Heart left ventricle (tissue), 13 donors: ENCODE data around the gene YIF1B.

Experiments
- POLR2A ChIP-seq, 2 donors: fragments of 450-650 bp; IDR thresholded peaks; one replicate each; pipeline ENCODE4 v1.6.1; 2017; ENCODE audit warnings: antibody characterized with exemption in 2 of 2, mild to moderate bottlenecking in 2 of 2, moderate library complexity in 2 of 2
- TF ChIP-seq, protein P1 (sequence below), 12 donors: fragments of 200-600 bp; sonication (generic) in 4 of 12; IDR thresholded peaks; one replicate each; pipeline versions ENCODE4 v1.5.0 to v1.8.0; 2018 to 2022; ENCODE audit warnings: antibody characterized with exemption in 12 of 12, mild to moderate bottlenecking in 5 of 12
- donor health status: ischemic (EF 13 %, LVEDD 7.1; RV severe dilation, severe dysfunction).
- donor health status: DM: no; HTN: yes; CAD: no.
- donor health status: DM: no; HTN: no; CAD: no.
- donor health status: ischemic (EF 25% LVEDD 6.9; RV normal size, moderate dysfunction).
- donor health status: ischemic (EF 25% LVEDD 5.7; RV mildly dilated, moderate dysfunction).
- donor health status: ischemic (EF 35%, LVEDD 5.7; RV mildly dilated, moderate dysfunction).
- donor health status: nonischemic (EF 11% LVEDD 7.7; RV severe dilation, severe dysfunction).
- donor health status: DM: yes; HTN: yes; CAD: no.
- donor health status: PGD.
- donor health status: ischemic (EF 29% LVEDD 5.4; RV normal size, mild dysfunction).
- donor health status: nonischemic (EF 23%, LVEDD 6.1; RV moderate dilation, normal function).

DNA sequence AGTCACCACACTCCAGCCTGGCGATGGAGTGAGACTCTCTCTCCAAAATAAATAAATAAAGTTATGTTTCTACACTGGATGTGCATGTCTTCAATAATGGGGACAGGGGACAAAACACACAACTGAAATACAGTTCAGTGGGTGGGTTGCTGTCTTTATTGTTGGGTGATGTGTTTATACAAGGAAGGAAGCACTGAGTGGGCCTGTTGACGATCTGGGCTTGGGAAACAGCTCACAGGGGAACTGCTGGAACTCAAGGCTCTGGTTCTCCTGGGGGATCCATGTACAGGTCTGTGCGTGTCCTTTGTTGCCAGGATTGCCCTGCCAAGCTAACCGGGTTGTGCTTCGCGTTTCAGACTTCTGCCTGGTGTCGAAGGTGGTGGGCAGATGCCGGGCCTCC lies 32.5 kb downstream of the YIF1B start:
- TF ChIP-seq, protein P1, sequence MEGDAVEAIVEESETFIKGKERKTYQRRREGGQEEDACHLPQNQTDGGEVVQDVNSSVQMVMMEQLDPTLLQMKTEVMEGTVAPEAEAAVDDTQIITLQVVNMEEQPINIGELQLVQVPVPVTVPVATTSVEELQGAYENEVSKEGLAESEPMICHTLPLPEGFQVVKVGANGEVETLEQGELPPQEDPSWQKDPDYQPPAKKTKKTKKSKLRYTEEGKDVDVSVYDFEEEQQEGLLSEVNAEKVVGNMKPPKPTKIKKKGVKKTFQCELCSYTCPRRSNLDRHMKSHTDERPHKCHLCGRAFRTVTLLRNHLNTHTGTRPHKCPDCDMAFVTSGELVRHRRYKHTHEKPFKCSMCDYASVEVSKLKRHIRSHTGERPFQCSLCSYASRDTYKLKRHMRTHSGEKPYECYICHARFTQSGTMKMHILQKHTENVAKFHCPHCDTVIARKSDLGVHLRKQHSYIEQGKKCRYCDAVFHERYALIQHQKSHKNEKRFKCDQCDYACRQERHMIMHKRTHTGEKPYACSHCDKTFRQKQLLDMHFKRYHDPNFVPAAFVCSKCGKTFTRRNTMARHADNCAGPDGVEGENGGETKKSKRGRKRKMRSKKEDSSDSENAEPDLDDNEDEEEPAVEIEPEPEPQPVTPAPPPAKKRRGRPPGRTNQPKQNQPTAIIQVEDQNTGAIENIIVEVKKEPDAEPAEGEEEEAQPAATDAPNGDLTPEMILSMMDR (IDR thresholded peaks at IDR 0.05) = no peak
- no peak for TF ChIP-seq POLR2A (IDR thresholded peaks at IDR 0.05)
